WERI-Rb-1 (cell line): ENCODE measurements around the gene CHURC1.

Experiments used
- DNase-seq: peaks from one replicate; pipeline ENCODE4 v3.0.0-alpha.2; 2020
- H3K27ac ChIP-seq: fragments of 250-450 bp; sonication (Bioruptor Pico); 2 replicates; pipeline ENCODE4 v1.5.1; 2020; ENCODE audit warnings: mild to moderate bottlenecking, moderate library complexity
- H3K27me3 ChIP-seq: fragments of 250-450 bp; sonication (Bioruptor Pico); 2 replicates; pipeline ENCODE4 v1.5.1; 2021; ENCODE audit warnings: mild to moderate bottlenecking, low read depth, moderate library complexity; ENCODE audit not compliant: insufficient read depth, severe bottlenecking
- H3K36me3 ChIP-seq: fragments of 250-450 bp; sonication (Bioruptor Pico); 2 replicates; pipeline ENCODE4 v1.5.1; 2020; ENCODE audit warnings: mild to moderate bottlenecking, moderate library complexity
- H3K4me3 ChIP-seq: 2 replicates; pipeline ENCODE4 v1.5.1; 2011; ENCODE audit warnings: low read depth, mild to moderate bottlenecking, control low read depth, low read length
- H3K9me3 ChIP-seq: fragments of 250-450 bp; sonication (Bioruptor Pico); 2 replicates; pipeline ENCODE4 v1.5.1; 2021; ENCODE audit warnings: mild to moderate bottlenecking, moderate library complexity; ENCODE audit not compliant: severe bottlenecking
- TF ChIP-seq, protein P1 (sequence below): IDR thresholded peaks from 2 replicates; pipeline ENCODE4 v1.5.1; 2011; ENCODE audit warnings: low read depth, mild to moderate bottlenecking, control low read depth, inconsistent platforms, low read length

The CHURC1 gene

DNA sequence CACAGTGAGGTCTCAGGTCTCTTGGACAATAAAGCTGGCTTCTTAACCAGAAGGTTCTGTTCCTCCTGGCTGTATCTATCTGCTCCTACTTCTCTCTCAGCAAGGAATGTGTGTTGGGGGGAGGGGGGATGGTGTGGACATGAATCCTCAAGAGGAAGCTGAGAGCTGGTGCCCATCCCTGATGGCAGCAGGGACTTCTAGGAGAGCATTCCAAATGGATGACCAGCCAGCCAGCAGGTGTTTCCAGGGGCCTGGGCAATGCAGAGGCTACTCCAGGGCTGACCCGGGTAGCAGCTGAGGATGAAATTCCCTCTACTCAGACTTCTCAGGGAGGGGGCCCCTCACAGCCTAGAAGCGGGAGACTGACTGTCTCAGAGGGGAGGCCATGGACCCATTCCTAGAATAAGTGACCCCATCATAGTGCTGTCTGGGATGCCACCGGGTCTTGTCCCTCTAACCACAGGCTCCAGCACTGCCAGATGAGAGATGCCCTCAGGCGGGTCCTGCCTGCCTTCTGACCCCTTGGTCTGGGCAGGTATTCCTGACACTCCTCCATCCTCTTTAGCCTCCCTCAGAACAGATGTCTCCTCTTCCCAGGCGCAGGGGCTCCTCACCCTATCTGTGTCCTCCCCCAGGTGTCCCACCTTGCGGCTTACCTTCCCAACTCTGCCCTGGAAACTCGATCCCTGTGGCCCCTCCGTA, 56.7 kb downstream of the CHURC1 start:
- DNase-seq, result no peak
- Histone ChIP-seq H3K27ac (no peak overlapping the region), H3K36me3 (no peaks in the 10 kb centered on the region), H3K9me3 (no peaks in the 10 kb centered on the region), H3K27me3 (no peaks in the 10 kb centered on the region), H3K4me3 (peak overlapping the region; percentile 49)
- TF ChIP-seq, protein P1, sequence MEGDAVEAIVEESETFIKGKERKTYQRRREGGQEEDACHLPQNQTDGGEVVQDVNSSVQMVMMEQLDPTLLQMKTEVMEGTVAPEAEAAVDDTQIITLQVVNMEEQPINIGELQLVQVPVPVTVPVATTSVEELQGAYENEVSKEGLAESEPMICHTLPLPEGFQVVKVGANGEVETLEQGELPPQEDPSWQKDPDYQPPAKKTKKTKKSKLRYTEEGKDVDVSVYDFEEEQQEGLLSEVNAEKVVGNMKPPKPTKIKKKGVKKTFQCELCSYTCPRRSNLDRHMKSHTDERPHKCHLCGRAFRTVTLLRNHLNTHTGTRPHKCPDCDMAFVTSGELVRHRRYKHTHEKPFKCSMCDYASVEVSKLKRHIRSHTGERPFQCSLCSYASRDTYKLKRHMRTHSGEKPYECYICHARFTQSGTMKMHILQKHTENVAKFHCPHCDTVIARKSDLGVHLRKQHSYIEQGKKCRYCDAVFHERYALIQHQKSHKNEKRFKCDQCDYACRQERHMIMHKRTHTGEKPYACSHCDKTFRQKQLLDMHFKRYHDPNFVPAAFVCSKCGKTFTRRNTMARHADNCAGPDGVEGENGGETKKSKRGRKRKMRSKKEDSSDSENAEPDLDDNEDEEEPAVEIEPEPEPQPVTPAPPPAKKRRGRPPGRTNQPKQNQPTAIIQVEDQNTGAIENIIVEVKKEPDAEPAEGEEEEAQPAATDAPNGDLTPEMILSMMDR, result no peak

GRCh38 chr14:64971491-64971942, 57.3 kb downstream of the CHURC1 start:
- Histone ChIP-seq H3K36me3 (no peaks in the 10 kb centered on the region), H3K9me3 (no peaks in the 10 kb centered on the region), H3K27me3 (no peaks in the 10 kb centered on the region), H3K27ac (no peak overlapping the region), H3K4me3 (peak overlapping the region; percentile 49)
- TF ChIP-seq, protein P1, result no peak
- no peak for DNase-seq

GRCh38 chr14:64971943-64972791, 57.9 kb downstream of the CHURC1 start, which contains the start of gene RAB15:
Gene RAB15, minus strand, starts transcription at chr14:64972336. Its CDS starts 260 bp downstream, at chr14:64972076.
- peak; percentile 51 for DNase-seq
- TF ChIP-seq, protein P1, result no peak
- H3K27ac ChIP-seq, result peak within 1 kb of the TSS; percentile 66

DNA sequence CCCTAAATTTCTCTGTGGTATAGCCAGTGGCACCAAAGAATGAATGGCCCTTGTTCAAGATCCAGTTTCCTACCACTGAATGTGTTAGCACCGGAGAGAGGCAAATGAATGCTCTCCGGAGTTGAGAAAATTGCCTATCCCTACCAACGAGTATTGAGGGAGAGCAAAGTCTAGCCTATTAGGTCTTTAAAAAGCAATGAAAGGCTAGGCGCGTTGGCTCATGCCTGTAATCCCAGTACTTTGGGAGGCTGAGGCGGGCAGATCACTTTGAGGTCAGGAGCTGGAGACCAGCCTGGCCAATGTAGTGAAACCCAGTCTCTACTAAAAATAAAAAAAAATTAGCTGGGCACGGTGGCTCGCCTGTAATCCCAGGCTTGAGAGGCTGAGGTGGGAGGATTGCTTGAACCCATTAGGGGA, 58.8 kb downstream of the CHURC1 start:
- Histone ChIP-seq H3K36me3 (no peaks in the 10 kb centered on the region), H3K4me3 (no peak overlapping the region; the same call in 1 of the 2 replicates), H3K27me3 (no peaks in the 10 kb centered on the region), H3K9me3 (no peaks in the 10 kb centered on the region), H3K27ac (no peak overlapping the region)
- no peak for DNase-seq
- TF ChIP-seq, protein P1, result no peak

More at GRCh38 chr14:64971943-64972791, 57.9 kb downstream of the CHURC1 start, which contains the start of gene RAB15:
- Histone ChIP-seq H3K9me3 (no peaks in the 10 kb centered on the region), H3K4me3 (peak within 1 kb of the TSS; percentile 64), H3K27me3 (no peaks in the 10 kb centered on the region), H3K36me3 (no peaks in the 10 kb centered on the region)

- no peaks in the 10 kb centered on the region for H3K36me3 ChIP-seq
- TF ChIP-seq, protein P1, result no peak
- H3K4me3 ChIP-seq, result no peak overlapping the region
- no peaks in the 10 kb centered on the region for H3K9me3 ChIP-seq
- no peaks in the 10 kb centered on the region for H3K27me3 ChIP-seq
- DNase-seq, result no peak
- H3K27ac ChIP-seq, result no peak overlapping the region
Observed at GRCh38 chr14:64973826-64974225, 59.6 kb downstream of the CHURC1 start.
